H1 (cell line): ENCODE data around the gene BCL2. TPM values are rescaled to one million over a fixed set of nuclear protein-coding genes. Genes with fewer than 3 reads are reported as not detected.

Experiments used
- CTCF ChIA-PET: fragments of 300-600 bp; sonication (Branson Sonifier 250); formaldehyde crosslinking; loops from one replicate; lab custom pipeline; 2021; ENCODE audit not compliant: partially characterized antibody; lab: Charles Lee
- POLR2A ChIA-PET: fragments of 300-600 bp; sonication (Branson Sonifier 250); formaldehyde crosslinking; loops from one replicate; lab custom pipeline; 2021; ENCODE audit warnings: inconsistent platforms; ENCODE audit not compliant: partially characterized antibody; lab: Charles Lee
- DNase-seq, 2 experiments: peaks; one replicate each; pipeline versions ENCODE4 v3.0.0 to v3.0.0-alpha.2; 2010 to 2022; ENCODE audit warnings: low spot score in 2 of 2, low read depth in 1 of 2, mixed read lengths in 1 of 2
- FAIRE-seq: peaks from 2 replicates; lab custom pipeline; 2011; peaks lifted over from hg19 to GRCh38; lab: Jason Lieb, UNC
- H2AFZ ChIP-seq: 2 replicates; pipeline ENCODE4 v1.8.1; 2012; ENCODE audit warnings: low read length, inconsistent platforms
- H2AK5ac ChIP-seq: 2 replicates; pipeline ENCODE4 v1.6.1; 2013; ENCODE audit warnings: low read depth, low read length
- H2BK120ac ChIP-seq: replicated peaks from 2 replicates; pipeline ENCODE3; 2013; ENCODE audit warnings: low read depth, low read length, inconsistent platforms
- H2BK12ac ChIP-seq: 2 replicates; pipeline ENCODE4 v1.6.1; 2013; ENCODE audit warnings: low read depth, low read length
- H2BK15ac ChIP-seq: 2 replicates; pipeline ENCODE4 v1.6.1; 2013; ENCODE audit warnings: low read length
- H2BK20ac ChIP-seq: 2 replicates; pipeline ENCODE4 v1.6.1; 2013; ENCODE audit warnings: low read length
- H2BK5ac ChIP-seq: 2 replicates; pipeline ENCODE4 v1.6.1; 2013; ENCODE audit warnings: low read depth, low read length
- H3K14ac ChIP-seq: 2 replicates; pipeline ENCODE4 v1.6.1; 2013; ENCODE audit warnings: inconsistent platforms; ENCODE audit not compliant: insufficient read length
- H3K18ac ChIP-seq: 2 replicates; pipeline ENCODE4 v1.6.1; 2013; ENCODE audit warnings: low read length; ENCODE audit errors: extremely low read depth
- H3K23ac ChIP-seq: 2 replicates; pipeline ENCODE4 v1.6.1; 2013; ENCODE audit warnings: inconsistent platforms; ENCODE audit not compliant: insufficient read length
- H3K23me2 ChIP-seq: 2 replicates; pipeline ENCODE4 v1.6.1; 2013; ENCODE audit warnings: low read depth, low read length
- H3K27ac ChIP-seq: 2 replicates; pipeline ENCODE4 v1.6.1; 2011; ENCODE audit warnings: low read depth, low read length, inconsistent platforms
- H3K27me3 ChIP-seq, 4 experiments: replicated peaks in 1 of 4; 1 replicate in 1 of 4; 2 replicates in 3 of 4; pipeline versions ENCODE4 v1.6.1 to v1.8.1; 2011 to 2013; ENCODE audit warnings: low read length in 3 of 4, mild to moderate bottlenecking in 3 of 4, inconsistent platforms in 2 of 4, mixed read lengths in 2 of 4, moderate library complexity in 1 of 4; ENCODE audit not compliant: control insufficient read depth in 3 of 4, insufficient read depth in 3 of 4; ENCODE audit errors: extremely low read depth in 1 of 4
- H3K36me3 ChIP-seq, 4 experiments: 2 replicates each; pipeline versions ENCODE4 v1.6.1 to v1.8.1; 2011 to 2013; ENCODE audit warnings: mild to moderate bottlenecking in 4 of 4, low read length in 3 of 4, moderate library complexity in 2 of 4, control low read depth in 1 of 4, inconsistent platforms in 1 of 4; ENCODE audit not compliant: insufficient read depth in 4 of 4, control insufficient read depth in 2 of 4
- H3K4ac ChIP-seq: replicated peaks from 2 replicates; pipeline ENCODE3; 2013; ENCODE audit warnings: low read length, low read depth, mixed read lengths, inconsistent platforms; ENCODE audit not compliant: insufficient read length
- H3K4me1 ChIP-seq, 4 experiments: replicated peaks in 1 of 4; 1 replicate in 1 of 4; 2 replicates in 3 of 4; pipeline versions ENCODE4 v1.6.1 to v1.8.1; 2011 to 2013; ENCODE audit warnings: low read length in 3 of 4, inconsistent platforms in 2 of 4, mixed read lengths in 1 of 4; ENCODE audit not compliant: insufficient read depth in 4 of 4, control insufficient read depth in 3 of 4
- H3K4me2 ChIP-seq, 2 experiments: 2 replicates each; pipeline versions ENCODE4 v1.6.1 to v1.8.1; 2011 to 2013; ENCODE audit warnings: low read depth in 2 of 2, low read length in 2 of 2, control low read depth in 1 of 2, inconsistent platforms in 1 of 2, mild to moderate bottlenecking in 1 of 2; ENCODE audit not compliant: insufficient read depth in 1 of 2
- H3K4me3 ChIP-seq, 4 experiments: fragments of 200-600, 300-600 bp in 1 of 4; sonication (generic), shearing (Covaris generic), sonication (Bioruptor Twin) in 1 of 4; 2 replicates each; pipeline versions ENCODE4 v1.5.1 to v1.8.1; 2011 to 2016; ENCODE audit warnings: low read length in 4 of 4, low read depth in 3 of 4, control low read depth in 2 of 4, inconsistent platforms in 2 of 4, mild to moderate bottlenecking in 2 of 4, mixed read lengths in 1 of 4, moderate library complexity in 1 of 4; ENCODE audit not compliant: insufficient read depth in 2 of 4; ENCODE audit errors: extremely low read depth in 1 of 4
- H3K56ac ChIP-seq: replicated peaks from 2 replicates; pipeline ENCODE3; 2013; ENCODE audit warnings: low read depth, mild to moderate bottlenecking, mixed read lengths, low read length, inconsistent platforms; ENCODE audit not compliant: insufficient read length
- H3K79me1 ChIP-seq: 2 replicates; pipeline ENCODE4 v1.6.1; 2013; ENCODE audit warnings: low read depth, low read length, control low read depth
- H3K79me2 ChIP-seq, 2 experiments: 2 replicates each; pipeline versions ENCODE4 v1.6.1 to v1.8.1; 2012 to 2013; ENCODE audit warnings: low read length in 2 of 2, mild to moderate bottlenecking in 2 of 2, inconsistent platforms in 1 of 2; ENCODE audit not compliant: insufficient read depth in 2 of 2, control insufficient read depth in 1 of 2
- H3K9ac ChIP-seq, 4 experiments: replicated peaks in 1 of 4; 1 replicate in 1 of 4; 2 replicates in 3 of 4; pipeline versions ENCODE4 v1.6.1 to v1.8.1; 2011 to 2013; ENCODE audit warnings: low read depth in 3 of 4, low read length in 3 of 4, control low read depth in 2 of 4, mild to moderate bottlenecking in 2 of 4, moderate library complexity in 2 of 4, inconsistent platforms in 1 of 4; ENCODE audit errors: extremely low read depth in 1 of 4
- H3K9me3 ChIP-seq, 2 experiments: 2 replicates each; pipeline versions ENCODE4 v1.6.1 to v1.8.1; 2012 to 2013; ENCODE audit warnings: mild to moderate bottlenecking in 2 of 2, moderate library complexity in 2 of 2, control low read depth in 1 of 2, inconsistent platforms in 1 of 2, low read depth in 1 of 2, low read length in 1 of 2, mixed read lengths in 1 of 2; ENCODE audit not compliant: insufficient read depth in 2 of 2
- H4K20me1 ChIP-seq, 2 experiments: replicated peaks in 1 of 2; 2 replicates each; pipeline versions ENCODE3 to v1.8.1; 2011 to 2013; ENCODE audit warnings: inconsistent platforms in 2 of 2, low read length in 2 of 2, mild to moderate bottlenecking in 1 of 2; ENCODE audit not compliant: insufficient read depth in 2 of 2, control insufficient read depth in 1 of 2
- H4K5ac ChIP-seq: 2 replicates; pipeline ENCODE4 v1.6.1; 2013; ENCODE audit warnings: low read length, low read depth, mixed read lengths, inconsistent platforms; ENCODE audit not compliant: insufficient read length
- H4K8ac ChIP-seq: 2 replicates; pipeline ENCODE4 v1.8.0; 2013; ENCODE audit warnings: mild to moderate bottlenecking, moderate library complexity, low read length, inconsistent platforms; ENCODE audit not compliant: insufficient read depth; ENCODE audit errors: extremely low read depth
- H4K91ac ChIP-seq: replicated peaks from 2 replicates; pipeline ENCODE3; 2013; ENCODE audit warnings: low read length, mixed read lengths, inconsistent platforms; ENCODE audit not compliant: insufficient read length
- CREB1 ChIP-seq: IDR thresholded peaks from 2 replicates; pipeline ENCODE4 v1.6.1; 2012; ENCODE audit warnings: inconsistent platforms
- CTBP2 ChIP-seq: IDR thresholded peaks from 2 replicates; pipeline ENCODE4 v1.7.0; 2011; ENCODE audit warnings: borderline replicate concordance, mild to moderate bottlenecking, moderate library complexity, mixed read lengths, low read length; ENCODE audit not compliant: insufficient read depth, insufficient read length
- JUN ChIP-seq: IDR thresholded peaks from 2 replicates; pipeline ENCODE4 v1.6.1; 2011; ENCODE audit warnings: low read depth, mild to moderate bottlenecking, improper control_type of control experiment, low read length
- KDM1A ChIP-seq: fragments of 200-600, 300-600 bp; sonication (generic); IDR thresholded peaks from 2 replicates; pipeline ENCODE4 v1.7.1; 2016; ENCODE audit warnings: mild to moderate bottlenecking, low read length, borderline replicate concordance
- ZNF274 ChIP-seq: IDR thresholded peaks from 2 replicates; pipeline ENCODE4 v1.7.0; 2012; ENCODE audit warnings: low read length, borderline replicate concordance; ENCODE audit errors: extremely low read depth
- polyA plus RNA-seq, 7 experiments: library from polyadenylated mRNA; depleted of rRNA in 3 of 7; stranded (reverse) in 5 of 7; unstranded in 2 of 7; fragments of >200 nt in 5 of 7; fragments of 200-250 nt in 2 of 7; gene quantifications; 1 replicate in 5 of 7; 2 replicates in 1 of 7; 4 replicates in 1 of 7; pipeline versions ENCODE4 v1.2.1 to v1.2.3, GENCODE V29; 2011 to 2013; ENCODE audit warnings: missing spikeins in 2 of 7, mixed read lengths in 2 of 7
- total RNA-seq: library from RNA; stranded (reverse); fragmentation: NEBNext Ultra II Directional; extraction: Animal tissue kit (Norgen Biotek cat#: 25700); gene quantifications from 2 replicates; pipeline ENCODE4 v1.2.1, GENCODE V29; 2021
- TF ChIP-seq, protein P1 (sequence below): IDR thresholded peaks from 2 replicates; pipeline ENCODE4 v1.6.1; 2012; ENCODE audit warnings: inconsistent platforms

BCL2 gene
- total and polyA plus RNA-seq, 2 of the 8 experiments (the other 6 are each of a cell fraction or from before 2014, with no cell fraction given) = 0.59 to 4.5 TPM

GRCh38 chr18:63229971-63230370, 89.6 kb downstream of the BCL2 start:
- Histone ChIP-seq H4K8ac (no peak overlapping the region), H3K27me3 (no peaks in the 10 kb centered on the region), H3K4me1 (no peaks in the 10 kb centered on the region), H2BK12ac (no peak overlapping the region), H3K79me2 (no peaks in the 10 kb centered on the region), H3K9ac (no peak overlapping the region), H2BK15ac (no peak overlapping the region), H3K18ac (no peak overlapping the region), H3K14ac (no peak overlapping the region), H3K23me2 (no peaks in the 10 kb centered on the region), H3K36me3 (no peaks in the 10 kb centered on the region), H4K91ac (no peak overlapping the region), H2BK5ac (no peak overlapping the region), H3K56ac (no peak overlapping the region), H2BK20ac (no peak overlapping the region), H2BK120ac (no peak overlapping the region), H3K23ac (no peak overlapping the region), H3K79me1 (no peaks in the 10 kb centered on the region), H3K4me2 (no peak overlapping the region), H4K20me1 (no peaks in the 10 kb centered on the region), H2AK5ac (no peak overlapping the region), H2AFZ (no peak overlapping the region), H3K4me3 (no peak overlapping the region), H3K27ac (no peak overlapping the region), H3K4ac (no peak overlapping the region), H3K9me3 (0 out of 4 replicates have a peak, but pooled peaks cover 0 to 4% of the 10 kb centered on the region in 2 experiments), H4K5ac (no peak overlapping the region)
- ChIA-PET CTCF (interaction anchor here (0.6 to 1.0 kb wide), 2 partner anchors 23 to 75 kb away, joined by 3 read pairs; no protein-coding TSS in a partner anchor), POLR2A (no interaction called here)
- no peak for DNase-seq
- no peak for FAIRE-seq
- TF ChIP-seq CTBP2 = no peak
- TF ChIP-seq CREB1 = no peak
- no peak for TF ChIP-seq JUN
- no peak for TF ChIP-seq KDM1A
- TF ChIP-seq, protein P1, sequence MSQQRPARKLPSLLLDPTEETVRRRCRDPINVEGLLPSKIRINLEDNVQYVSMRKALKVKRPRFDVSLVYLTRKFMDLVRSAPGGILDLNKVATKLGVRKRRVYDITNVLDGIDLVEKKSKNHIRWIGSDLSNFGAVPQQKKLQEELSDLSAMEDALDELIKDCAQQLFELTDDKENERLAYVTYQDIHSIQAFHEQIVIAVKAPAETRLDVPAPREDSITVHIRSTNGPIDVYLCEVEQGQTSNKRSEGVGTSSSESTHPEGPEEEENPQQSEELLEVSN = no peak
- TF ChIP-seq ZNF274 = no peak
